Measurements from ENCODE around the gene ABTB1.

Gene ABTB1

DNA sequence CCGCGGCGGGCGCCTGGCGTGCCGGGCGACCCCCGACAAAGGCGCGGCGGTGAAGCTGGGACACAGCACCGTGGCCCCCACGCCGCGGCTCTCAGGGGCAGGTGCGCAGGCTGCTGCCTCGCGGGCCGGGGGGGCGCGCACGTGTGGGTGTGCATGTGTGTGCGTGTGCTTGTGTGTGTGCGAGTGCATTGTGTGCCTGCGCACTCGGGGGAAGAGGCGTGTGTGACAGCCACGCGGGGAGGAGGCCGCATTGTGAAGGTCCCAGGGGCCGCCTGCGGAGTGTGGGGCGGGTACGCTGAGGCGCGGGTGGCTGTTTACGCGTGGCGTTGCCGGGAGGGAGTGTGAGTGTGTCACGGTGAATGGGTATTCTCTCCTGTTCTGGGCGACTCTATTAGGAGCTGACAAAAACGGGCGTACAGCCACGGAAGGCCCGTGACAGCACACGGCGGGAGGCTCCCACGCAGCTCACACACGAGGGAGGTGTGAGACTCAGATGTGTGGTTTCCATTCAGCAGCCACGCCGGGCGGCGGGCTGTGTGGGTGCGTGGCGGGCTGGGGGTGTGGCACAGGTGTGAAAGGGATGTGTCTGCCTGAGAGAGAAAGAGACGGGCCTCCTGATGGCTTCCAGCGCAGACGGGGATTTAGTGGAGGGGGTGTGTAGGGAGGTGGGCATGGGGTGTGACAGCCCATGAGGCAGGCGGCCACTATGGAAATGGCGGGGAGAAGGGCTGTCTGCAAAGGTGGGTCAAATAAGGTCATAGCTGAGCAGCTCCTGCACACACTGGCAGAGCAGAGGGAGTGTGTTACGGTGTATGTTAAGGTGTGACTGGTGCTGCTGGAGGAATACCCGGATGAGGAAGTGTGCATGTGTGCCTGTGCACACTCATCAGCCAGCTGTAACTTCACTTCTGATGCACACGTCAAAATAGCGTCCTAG lies 43.0 kb upstream of the ABTB1 start:
- TF ChIP-seq, protein P1, sequence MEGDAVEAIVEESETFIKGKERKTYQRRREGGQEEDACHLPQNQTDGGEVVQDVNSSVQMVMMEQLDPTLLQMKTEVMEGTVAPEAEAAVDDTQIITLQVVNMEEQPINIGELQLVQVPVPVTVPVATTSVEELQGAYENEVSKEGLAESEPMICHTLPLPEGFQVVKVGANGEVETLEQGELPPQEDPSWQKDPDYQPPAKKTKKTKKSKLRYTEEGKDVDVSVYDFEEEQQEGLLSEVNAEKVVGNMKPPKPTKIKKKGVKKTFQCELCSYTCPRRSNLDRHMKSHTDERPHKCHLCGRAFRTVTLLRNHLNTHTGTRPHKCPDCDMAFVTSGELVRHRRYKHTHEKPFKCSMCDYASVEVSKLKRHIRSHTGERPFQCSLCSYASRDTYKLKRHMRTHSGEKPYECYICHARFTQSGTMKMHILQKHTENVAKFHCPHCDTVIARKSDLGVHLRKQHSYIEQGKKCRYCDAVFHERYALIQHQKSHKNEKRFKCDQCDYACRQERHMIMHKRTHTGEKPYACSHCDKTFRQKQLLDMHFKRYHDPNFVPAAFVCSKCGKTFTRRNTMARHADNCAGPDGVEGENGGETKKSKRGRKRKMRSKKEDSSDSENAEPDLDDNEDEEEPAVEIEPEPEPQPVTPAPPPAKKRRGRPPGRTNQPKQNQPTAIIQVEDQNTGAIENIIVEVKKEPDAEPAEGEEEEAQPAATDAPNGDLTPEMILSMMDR (IDR thresholded peaks at IDR 0.05), result no peak
- Histone ChIP-seq H3K27ac (no peak overlapping the region), H3K9me3 (no peaks in the 10 kb centered on the region), H3K4me3 (ENCODE audit: low read depth in 1 of 2, low read length in 1 of 2) (peak overlapping the region; percentile 57 to 65), H3K27me3 (peaks cover 70% of the 10 kb centered on the region), H3K4me1 (ENCODE audit: control insufficient read depth in 1 of 2, insufficient read depth in 1 of 2, low read depth in 1 of 2, low read length in 1 of 2) (peaks cover 13 to 17% of the 10 kb centered on the region in 2 experiments), H3K36me3 (no peaks in the 10 kb centered on the region)

DNA sequence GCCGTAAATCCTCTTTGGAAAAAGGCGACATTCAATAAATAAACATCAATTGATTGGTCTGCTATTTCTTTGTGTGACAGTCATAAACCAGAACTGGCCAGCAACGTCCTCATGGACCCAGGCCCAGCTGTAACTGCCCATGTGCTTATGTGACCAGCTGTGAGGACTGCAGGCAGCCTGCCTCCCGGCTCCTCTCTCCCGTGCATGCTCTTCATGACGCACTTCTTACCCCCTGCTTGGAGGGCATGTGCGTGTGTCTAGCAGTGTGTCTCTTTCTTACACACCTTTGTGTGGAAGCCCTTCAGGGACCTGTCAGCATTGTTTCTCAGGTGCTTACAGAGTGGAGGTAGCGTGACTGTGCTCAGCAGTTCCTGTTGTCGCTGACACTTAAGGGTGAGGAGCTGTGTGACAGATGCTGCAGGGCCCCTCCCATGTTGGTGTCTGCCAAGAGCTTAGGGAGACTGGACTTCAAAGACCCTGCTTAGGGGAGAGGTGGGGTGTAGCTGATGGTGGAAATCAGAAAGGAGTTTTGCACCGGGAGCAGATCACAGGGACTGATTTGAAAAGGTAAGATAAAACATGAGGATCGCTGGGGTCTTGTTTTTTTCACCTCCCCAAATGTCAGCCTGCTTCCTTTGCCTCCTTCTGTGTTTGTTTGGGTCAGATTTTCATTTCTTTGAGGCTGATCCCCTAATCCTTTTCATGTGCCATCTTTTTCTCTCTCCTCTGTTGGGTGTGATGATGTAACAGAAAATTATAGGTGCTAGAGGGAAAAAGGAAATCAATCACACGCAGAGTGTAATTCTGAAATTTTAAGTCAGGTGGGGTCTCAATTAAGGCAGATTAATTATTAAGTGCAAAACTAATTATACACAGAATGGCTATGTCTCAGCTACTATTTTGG lies 41.7 kb upstream of the ABTB1 start:
- Histone ChIP-seq H3K27ac (no peak overlapping the region), H3K36me3 (no peaks in the 10 kb centered on the region), H3K9me3 (no peaks in the 10 kb centered on the region), H3K27me3 (peaks cover 64% of the 10 kb centered on the region), H3K4me3 (ENCODE audit: low read depth in 1 of 2, low read length in 1 of 2) (no peak overlapping the region), H3K4me1 (ENCODE audit: control insufficient read depth in 1 of 2, insufficient read depth in 1 of 2, low read depth in 1 of 2, low read length in 1 of 2) (peaks cover 13 to 17% of the 10 kb centered on the region in 2 experiments)
- TF ChIP-seq, protein P1 (IDR thresholded peaks at IDR 0.05), result no peak

DNA sequence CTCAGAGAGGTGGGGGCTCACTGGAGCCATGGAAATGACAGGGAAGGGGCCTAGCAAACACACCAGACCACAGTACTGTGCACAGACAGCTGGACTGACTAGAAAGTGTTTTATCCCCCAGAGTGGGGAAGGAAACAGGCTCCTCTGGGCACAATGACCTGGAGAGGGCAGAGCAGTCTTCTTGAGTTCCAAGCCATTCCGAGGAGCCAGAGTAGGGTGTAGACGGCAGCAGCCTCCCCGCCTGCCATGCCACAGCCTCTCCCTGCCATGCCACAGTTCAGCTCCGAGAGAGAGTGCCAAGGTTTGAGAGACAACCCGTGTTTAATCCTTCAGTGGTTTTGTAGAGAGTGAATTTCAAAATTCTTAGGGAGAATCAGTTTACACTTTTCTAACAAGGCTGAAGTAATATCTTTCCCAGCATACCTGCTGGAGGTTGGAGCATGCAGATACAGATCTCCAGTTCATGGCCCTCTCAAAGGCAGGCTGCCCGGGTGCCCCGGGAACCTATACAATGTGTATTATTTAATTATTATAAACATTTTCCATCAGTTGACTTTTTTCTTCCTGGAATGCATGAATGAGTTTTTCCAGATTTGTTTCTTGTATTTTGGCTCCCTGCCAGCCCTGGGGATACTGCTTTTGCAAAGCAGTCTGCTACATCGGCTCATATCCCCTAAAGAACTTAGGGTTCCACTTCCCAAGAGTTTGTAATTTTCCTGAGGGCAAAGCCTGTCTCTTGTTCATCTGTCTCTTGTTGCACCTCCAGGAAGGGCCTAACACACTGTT lies 40.5 kb upstream of the ABTB1 start:
- Histone ChIP-seq H3K9me3 (no peaks in the 10 kb centered on the region), H3K27me3 (peaks cover 53% of the 10 kb centered on the region), H3K36me3 (no peaks in the 10 kb centered on the region), H3K4me1 (ENCODE audit: control insufficient read depth in 1 of 2, insufficient read depth in 1 of 2, low read depth in 1 of 2, low read length in 1 of 2) (peaks cover 13 to 17% of the 10 kb centered on the region in 2 experiments), H3K4me3 (ENCODE audit: low read depth in 1 of 2, low read length in 1 of 2) (no peak overlapping the region), H3K27ac (no peak overlapping the region)
- TF ChIP-seq, protein P1 (IDR thresholded peaks at IDR 0.05), result no peak

DNA sequence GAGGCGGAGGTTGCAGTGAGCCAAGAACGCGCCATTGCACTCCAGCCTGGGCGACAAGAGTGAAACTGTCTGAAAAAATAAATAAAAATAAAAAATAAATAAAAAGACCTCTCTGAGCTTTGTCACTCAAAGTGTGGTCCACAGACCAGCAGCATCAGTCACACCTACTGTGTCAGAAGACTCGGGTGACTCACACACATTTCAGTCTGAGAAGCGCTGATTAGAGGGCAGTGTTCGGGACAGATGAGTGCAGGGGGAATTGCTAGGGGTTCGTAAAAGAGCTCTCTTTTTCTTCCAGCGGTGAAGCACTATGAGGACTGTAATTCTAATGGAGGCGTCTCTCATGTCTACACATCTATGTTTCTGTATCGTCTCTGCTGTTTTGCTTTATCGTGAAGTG lies 38.1 kb upstream of the ABTB1 start:
- H3K27me3 ChIP-seq, result peaks cover 30% of the 10 kb centered on the region
- TF ChIP-seq, protein P1 (IDR thresholded peaks at IDR 0.05), result no peak
- H3K9me3 ChIP-seq, result no peaks in the 10 kb centered on the region
- H3K36me3 ChIP-seq, result no peaks in the 10 kb centered on the region
- no peak overlapping the region for H3K4me3 ChIP-seq (ENCODE audit: low read depth in 1 of 2, low read length in 1 of 2)
- no peak overlapping the region for H3K27ac ChIP-seq
- peaks cover 9 to 10% of the 10 kb centered on the region in 2 experiments for H3K4me1 ChIP-seq (ENCODE audit: control insufficient read depth in 1 of 2, insufficient read depth in 1 of 2, low read depth in 1 of 2, low read length in 1 of 2)

DNA sequence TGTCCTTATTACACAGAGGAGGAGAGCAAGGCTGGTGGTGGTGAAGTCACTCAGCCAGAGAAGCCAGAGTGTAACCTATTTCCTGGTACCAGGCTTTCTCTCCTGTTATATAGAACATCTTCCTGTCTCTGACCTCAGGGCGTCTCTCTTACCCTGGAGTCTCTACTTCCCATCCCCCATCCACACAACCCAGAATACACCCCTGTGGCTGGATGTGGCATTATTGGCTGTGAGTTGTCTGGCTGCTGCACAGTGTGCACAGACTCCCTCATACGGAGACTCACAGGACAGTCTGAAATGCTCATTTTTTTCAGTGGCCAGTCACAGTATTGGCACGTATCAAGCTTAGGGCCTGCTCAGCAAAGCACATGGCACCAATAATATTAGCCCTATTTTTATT lies 35.2 kb upstream of the ABTB1 start:
- H3K36me3 ChIP-seq, result no peaks in the 10 kb centered on the region
- H3K27me3 ChIP-seq, result peaks cover under 1% of the 10 kb centered on the region
- no peak overlapping the region for H3K27ac ChIP-seq
- no peaks in the 10 kb centered on the region for H3K4me1 ChIP-seq (ENCODE audit: control insufficient read depth in 1 of 2, insufficient read depth in 1 of 2, low read depth in 1 of 2, low read length in 1 of 2)
- H3K4me3 ChIP-seq (ENCODE audit: low read depth in 1 of 2, low read length in 1 of 2), result no peak overlapping the region
- H3K9me3 ChIP-seq, result no peaks in the 10 kb centered on the region
- TF ChIP-seq, protein P1 (IDR thresholded peaks at IDR 0.05), result no peak
